ENCODE data around the gene SYCP2L. TPM values are rescaled to one million over a fixed set of nuclear protein-coding genes. Genes with fewer than 3 reads are reported as not detected.
"Not testable (repeated sequence)": the region's sequence is repeated elsewhere in the genome, so short reads cannot be mapped to it uniquely, and the experiment has no call there.

Gene SYCP2L
- total RNA-seq, 1 experiment from 2014 or later: 2.9 TPM

DNA sequence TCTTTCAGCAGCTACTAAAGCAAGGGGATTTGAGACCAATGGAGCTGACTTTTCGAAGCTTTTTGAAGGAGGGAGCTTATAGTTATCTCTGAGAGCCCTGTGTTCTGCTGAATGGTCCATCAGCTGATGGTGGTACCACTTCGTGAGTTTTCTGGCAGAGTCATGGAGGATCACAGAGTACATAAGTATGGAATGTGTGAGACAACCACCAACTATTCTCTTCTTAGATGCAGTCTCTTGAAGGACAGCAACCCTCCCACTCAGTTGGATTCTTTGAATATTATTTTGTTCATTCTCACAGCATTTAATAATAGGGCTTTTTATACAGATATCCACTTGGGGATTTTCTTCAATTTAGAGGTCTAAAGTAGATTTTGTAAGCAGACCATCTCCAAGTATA is 81.9 kb downstream of the SYCP2L start:
- Histone ChIP-seq H3K4me3 (no peak overlapping the region), H3K9me3 (peaks cover 15% of the 10 kb centered on the region)

DNA sequence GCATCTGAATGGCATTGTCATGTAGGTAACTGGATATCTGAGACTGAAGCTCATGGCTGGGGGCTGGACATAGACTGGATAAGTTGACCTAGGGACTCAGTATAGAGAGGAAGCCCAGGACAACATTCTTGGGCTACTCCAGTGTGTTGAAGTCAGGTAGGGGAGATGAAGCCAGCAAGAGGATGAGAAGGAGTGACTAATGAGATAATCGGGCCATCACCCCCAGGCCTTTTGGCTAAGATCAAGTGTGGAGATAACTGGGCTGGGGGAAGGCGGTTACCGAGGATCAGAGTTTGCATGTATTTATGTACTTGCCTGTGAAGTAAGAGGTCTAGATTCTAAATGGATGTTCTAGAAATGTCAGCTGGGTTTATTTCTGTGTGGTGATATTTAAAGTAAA is 83.9 kb downstream of the SYCP2L start:
- H3K27me3 ChIP-seq: no peaks in the 10 kb centered on the region

More for the DNA sequence above, 81.9 kb downstream of the SYCP2L start:
- Histone ChIP-seq H3K36me3 (no peaks in the 10 kb centered on the region; the same call in 1 of the 2 replicates), H3K27me3 (no peaks in the 10 kb centered on the region)
- peak; percentile 14 for DNase-seq

DNA sequence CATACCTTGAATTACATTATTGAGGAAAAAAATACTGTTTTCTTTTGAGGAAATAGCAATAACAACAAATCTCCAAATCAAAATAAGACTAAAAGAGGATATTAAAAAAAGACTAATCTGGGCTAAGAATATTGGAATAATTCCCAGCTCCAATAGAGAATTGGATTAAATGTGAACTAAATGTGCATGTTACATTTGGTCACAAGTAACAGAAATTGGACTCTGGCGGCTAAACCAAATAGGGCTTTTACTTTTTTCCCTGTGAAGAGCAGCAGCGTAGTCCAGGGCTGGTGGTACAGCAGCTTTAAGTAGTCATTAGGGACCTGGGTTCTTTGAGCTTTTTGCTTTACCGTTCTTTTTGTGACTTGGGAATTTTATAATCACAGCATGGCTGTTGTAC is 85.3 kb downstream of the SYCP2L start:
- no peak for DNase-seq
- no peaks in the 10 kb centered on the region for H3K27me3 ChIP-seq
- H3K9me3 ChIP-seq: no peaks in the 10 kb centered on the region
- no peak overlapping the region for H3K4me3 ChIP-seq
- no peaks in the 10 kb centered on the region for H3K36me3 ChIP-seq

More for the DNA sequence above, 83.9 kb downstream of the SYCP2L start:
- no peak for DNase-seq
- Histone ChIP-seq H3K36me3 (no peaks in the 10 kb centered on the region), H3K9me3 (peaks cover 11% of the 10 kb centered on the region), H3K4me3 (no peak overlapping the region)

DNA sequence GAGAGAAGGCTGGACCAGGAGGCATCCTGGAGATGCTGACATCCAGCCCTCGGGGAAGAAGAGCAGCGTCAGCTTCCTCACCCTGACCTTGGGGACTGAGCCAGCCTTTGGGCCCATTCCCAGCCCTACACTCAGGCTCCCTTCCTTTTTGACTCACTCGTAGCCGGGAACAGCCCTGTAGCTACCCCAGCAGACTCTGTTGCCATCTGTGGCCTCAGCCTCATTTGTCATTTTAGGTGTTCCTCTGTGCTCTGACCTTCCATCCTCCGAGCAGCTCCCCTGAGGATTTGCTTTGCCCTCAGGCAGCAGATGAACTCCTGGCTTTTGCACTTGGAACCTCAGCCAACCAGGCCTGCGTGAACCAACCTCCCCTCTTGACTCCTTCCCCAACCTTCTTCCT is 89.7 kb downstream of the SYCP2L start:
- Histone ChIP-seq H3K4me3 (no peak overlapping the region), H3K9me3 (no peaks in the 10 kb centered on the region), H3K27me3 (no peaks in the 10 kb centered on the region), H3K36me3 (no peaks in the 10 kb centered on the region; the same call in 1 of the 2 replicates)
- peak; percentile 68 for DNase-seq

DNA sequence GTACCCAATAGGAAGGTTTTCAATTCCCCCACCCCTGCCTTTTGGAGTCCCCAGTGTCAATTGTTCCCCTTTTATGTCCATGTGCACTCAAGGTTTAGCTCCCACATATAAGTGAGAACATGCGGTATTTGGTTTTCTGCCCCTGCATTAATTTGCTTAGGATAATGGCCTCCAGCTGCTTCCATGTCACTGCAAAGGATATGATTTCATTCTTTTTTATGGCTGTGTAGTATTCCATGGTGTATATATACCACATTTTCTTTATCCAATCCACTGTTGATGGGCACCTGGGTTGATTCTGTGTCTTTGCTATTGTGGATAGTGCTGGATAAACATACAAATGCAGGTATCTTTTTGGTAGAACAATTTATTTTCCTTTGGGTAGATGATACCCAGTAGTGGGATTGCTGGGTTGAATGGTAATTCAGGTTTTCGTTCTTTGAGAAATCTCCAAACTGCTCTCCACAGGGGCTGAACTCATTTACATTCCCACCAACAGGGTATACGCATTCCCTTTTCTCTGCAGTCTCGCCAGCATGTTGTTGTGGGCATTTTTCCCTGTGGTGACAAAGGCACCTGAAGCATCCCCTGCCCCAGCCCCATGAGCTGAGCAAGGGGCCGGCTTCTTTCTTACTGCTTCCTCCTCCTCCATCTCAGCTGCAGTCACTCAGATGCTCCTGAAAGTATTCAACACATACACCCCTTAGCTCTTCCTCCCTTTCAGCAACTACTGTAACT is 90.5 kb downstream of the SYCP2L start:
- DNase-seq: no peak
- no peaks in the 10 kb centered on the region; the same call in none of the 2 replicates for H3K36me3 ChIP-seq
- no peak overlapping the region for H3K4me3 ChIP-seq
- H3K27me3 ChIP-seq: no peaks in the 10 kb centered on the region
- no peaks in the 10 kb centered on the region for H3K9me3 ChIP-seq

DNA sequence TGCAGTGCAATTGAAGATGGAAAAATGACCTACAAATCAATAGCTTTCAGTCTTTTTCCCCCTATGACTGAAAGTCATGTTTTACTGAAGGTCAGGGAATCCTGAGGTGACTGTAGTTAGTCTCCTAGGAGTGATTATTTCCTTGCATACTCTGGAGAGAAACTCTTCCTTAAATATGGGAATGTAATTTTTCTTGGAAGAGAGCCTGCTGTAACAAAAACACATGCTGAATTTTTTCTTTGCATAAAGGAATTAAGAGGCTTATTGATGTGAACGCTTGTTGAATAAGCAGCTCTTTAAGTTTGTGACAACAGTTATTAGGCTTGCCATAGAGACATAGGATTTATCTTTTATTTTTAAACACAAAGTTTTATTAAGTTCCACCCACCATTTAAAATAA is 92.8 kb downstream of the SYCP2L start:
- no peak overlapping the region for H3K4me3 ChIP-seq
- H3K36me3 ChIP-seq: peaks cover 3% of the 10 kb centered on the region
- H3K9me3 ChIP-seq: no peaks in the 10 kb centered on the region
- DNase-seq: no peak
- H3K27me3 ChIP-seq: no peaks in the 10 kb centered on the region

DNA sequence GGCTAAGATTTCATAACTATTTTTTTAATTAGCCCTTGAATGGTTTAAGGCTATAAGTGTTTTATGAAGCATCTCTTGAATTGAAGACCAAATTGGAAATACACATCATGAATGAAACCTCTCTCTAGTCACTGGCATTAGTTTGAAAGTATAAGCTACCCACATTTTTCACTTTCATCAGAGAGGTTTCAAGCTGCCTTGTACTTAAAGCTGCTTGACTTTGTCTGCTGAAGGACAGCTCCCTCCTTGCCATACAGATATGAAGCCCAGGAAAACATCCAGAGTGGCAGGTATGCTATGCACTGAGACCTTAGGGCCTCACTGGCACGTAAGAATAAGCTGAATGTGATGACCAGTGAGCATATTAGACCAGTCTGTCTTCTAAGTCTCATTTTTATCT is 94.6 kb downstream of the SYCP2L start:
- no peak for DNase-seq
- Histone ChIP-seq H3K36me3 (peaks cover 3% of the 10 kb centered on the region), H3K9me3 (no peaks in the 10 kb centered on the region; the same call in 1 of the 2 replicates)

DNA sequence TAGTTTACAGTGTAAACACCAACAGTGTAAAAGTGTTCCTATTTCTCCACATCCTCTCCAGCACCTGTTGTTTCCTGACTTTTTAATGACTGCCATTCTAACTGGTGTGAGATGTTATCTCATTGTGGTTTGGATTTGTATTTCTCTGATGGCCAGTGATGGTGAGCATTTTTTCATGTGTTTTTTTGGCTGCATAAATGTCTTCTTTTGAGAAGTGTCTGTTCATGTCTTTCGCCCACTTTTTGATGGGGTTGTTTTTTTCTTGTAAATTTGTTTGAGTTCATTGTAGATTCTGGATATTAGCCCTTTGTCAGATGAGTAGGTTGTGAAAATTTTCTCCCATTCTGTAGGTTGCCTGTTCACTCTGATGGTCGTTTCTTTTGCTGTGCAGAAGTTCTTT is 98.1 kb downstream of the SYCP2L start:
- not testable (repeated sequence) for DNase-seq, H3K9me3 ChIP-seq, H3K4me3 ChIP-seq, H3K27me3 ChIP-seq
- peaks cover 34% of the 10 kb centered on the region for H3K36me3 ChIP-seq

More for the DNA sequence above, 94.6 kb downstream of the SYCP2L start:
- Histone ChIP-seq H3K4me3 (no peak overlapping the region), H3K27me3 (no peaks in the 10 kb centered on the region)

DNA sequence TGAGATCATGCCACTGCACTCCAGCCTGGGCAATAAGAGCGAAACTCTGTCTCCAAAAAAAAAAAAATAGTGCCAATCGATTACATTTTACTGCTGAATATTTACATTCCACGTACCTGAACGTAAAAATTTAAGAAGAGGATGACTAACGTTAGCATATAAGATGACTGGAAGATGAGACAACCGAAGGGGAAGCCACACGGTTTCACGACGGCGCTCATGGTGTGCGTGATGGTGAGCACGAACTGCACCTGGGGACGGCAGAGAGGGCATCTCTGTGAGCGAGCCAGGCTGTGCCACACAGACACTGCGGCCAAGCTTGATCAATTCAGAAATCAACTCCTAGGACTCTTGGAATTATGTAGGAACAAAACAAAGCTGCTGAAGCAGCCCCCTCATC is 102.7 kb downstream of the SYCP2L start:
- DNase-seq: no peak
- H3K4me3 ChIP-seq: no peak overlapping the region

DNA sequence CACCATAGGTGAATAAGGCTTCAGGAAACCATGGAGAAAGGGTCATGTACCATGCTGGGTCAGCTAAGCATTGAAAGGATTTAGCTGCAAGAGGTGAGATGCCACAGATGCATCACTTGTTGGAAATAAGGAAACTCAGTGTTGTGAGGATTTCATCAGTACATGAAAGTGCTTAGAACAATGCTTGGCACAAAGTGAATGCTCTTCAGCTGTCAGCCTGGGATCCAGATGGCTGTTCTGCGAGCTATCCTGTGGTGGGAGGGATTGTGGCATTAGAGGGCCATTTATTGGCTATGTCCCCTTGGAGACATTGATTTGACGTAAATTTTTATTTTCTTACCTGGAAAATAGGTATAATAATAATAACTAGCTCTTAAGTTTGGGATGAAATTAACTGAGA is 104.3 kb downstream of the SYCP2L start:
- H3K9me3 ChIP-seq: no peaks in the 10 kb centered on the region; the same call in 1 of the 2 replicates
- H3K4me3 ChIP-seq: no peak overlapping the region
- no peak for DNase-seq
- H3K36me3 ChIP-seq: peaks cover 53% of the 10 kb centered on the region
- no peaks in the 10 kb centered on the region for H3K27me3 ChIP-seq

More for the DNA sequence above, 102.7 kb downstream of the SYCP2L start:
- Histone ChIP-seq H3K27me3 (no peaks in the 10 kb centered on the region), H3K9me3 (no peaks in the 10 kb centered on the region; the same call in 1 of the 2 replicates), H3K36me3 (peaks cover 41% of the 10 kb centered on the region)

DNA sequence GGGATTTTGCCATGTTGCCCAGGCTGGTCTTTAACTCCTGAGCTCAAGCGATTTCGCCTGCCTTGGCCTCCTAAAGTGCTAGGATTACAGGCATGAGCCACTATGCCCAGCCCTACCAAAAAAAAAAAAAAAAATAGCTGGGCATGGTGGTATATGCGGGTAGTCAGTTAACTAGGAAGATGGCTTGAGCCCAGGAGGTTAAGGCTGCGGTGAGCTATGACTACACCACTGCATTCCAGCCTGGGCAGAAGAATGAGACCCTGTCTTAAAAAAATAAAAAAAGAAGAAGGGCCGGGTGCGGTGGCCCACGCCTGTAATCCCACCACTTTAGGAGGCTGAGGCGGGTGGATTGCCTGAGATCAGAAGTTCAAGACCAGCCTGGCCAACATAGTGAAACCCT is 107.0 kb downstream of the SYCP2L start:
- no peaks in the 10 kb centered on the region for H3K27me3 ChIP-seq
- no peak for DNase-seq
- peaks cover 52% of the 10 kb centered on the region for H3K36me3 ChIP-seq
- H3K4me3 ChIP-seq: no peak overlapping the region
- H3K9me3 ChIP-seq: no peaks in the 10 kb centered on the region

DNA sequence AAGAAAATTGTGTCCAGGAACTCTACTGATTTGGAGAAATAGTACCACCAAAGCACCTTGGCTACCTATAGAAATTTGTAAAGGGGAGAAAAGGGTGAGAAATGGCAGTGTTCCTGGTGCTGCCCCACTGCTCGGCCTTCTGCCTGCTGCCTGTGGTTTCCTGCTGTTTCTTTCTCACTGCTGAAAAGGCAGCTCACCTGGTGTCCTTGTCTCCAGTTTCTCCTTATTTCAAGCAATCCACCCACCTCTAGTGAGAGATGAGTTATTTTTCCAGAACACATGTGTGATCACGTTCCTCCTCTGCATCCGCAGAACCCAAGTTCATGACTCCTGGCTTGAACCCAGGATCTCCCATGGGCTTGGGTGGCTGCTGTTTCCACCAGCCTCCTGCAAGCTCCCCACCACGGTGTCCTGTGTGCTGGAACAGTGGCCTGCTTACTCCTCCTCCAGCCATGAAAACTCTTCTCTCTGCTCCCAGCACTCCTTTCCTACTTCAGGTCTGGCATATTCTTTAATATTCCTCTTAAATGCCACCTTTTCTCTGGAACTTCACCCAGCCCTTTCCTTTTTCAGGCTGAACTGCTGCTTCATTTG is 108.4 kb downstream of the SYCP2L start:
- DNase-seq: no peak
- H3K4me3 ChIP-seq: no peak overlapping the region
- H3K9me3 ChIP-seq: no peaks in the 10 kb centered on the region
- H3K36me3 ChIP-seq: peaks cover 47% of the 10 kb centered on the region
- H3K27me3 ChIP-seq: no peaks in the 10 kb centered on the region

DNA sequence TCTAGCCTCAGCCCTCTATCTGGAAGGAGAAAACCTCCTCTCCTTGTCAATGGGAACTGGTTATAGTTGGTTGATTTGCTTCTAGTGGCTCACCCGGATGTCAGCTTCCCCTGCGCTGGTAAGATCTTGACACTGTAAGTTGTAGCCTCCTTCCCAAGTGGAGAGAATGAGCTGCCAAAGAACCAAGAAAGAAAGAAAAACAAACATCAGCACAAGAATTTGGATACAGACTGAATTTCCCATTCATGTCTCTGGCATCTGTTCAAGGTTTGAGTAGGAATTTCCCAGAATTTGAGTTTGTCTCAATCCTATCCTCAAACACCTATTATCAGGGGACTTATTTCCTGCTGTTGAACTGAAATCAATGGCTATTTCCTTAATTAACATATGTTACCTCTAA is 113.1 kb downstream of the SYCP2L start:
- peak; percentile 59 for DNase-seq
- Histone ChIP-seq H3K9me3 (no peaks in the 10 kb centered on the region), H3K4me3 (no peak overlapping the region), H3K27me3 (no peaks in the 10 kb centered on the region), H3K36me3 (peaks cover 56% of the 10 kb centered on the region)

DNA sequence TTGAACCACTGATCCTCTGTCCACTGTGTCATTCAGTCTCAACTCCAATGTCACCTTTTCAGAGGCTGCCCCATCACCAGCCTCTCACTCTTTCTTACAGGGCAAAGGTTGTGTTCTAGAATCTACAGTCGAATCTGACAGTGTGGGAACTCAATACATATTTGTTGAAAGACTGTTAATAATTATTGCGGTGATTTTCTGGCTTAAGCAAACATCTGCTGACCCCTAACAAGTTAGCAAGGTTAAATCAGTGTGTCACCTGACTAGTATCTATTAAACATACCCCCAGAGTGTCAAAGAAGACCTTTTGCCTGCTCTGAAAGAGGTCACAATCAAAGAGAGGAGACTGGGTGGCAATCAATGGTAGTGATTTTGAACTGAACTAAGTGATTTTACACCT is 115.3 kb downstream of the SYCP2L start:
- Histone ChIP-seq H3K27me3 (no peaks in the 10 kb centered on the region), H3K9me3 (no peaks in the 10 kb centered on the region), H3K36me3 (peaks cover 49% of the 10 kb centered on the region), H3K4me3 (no peak overlapping the region)
- no peak for DNase-seq

DNA sequence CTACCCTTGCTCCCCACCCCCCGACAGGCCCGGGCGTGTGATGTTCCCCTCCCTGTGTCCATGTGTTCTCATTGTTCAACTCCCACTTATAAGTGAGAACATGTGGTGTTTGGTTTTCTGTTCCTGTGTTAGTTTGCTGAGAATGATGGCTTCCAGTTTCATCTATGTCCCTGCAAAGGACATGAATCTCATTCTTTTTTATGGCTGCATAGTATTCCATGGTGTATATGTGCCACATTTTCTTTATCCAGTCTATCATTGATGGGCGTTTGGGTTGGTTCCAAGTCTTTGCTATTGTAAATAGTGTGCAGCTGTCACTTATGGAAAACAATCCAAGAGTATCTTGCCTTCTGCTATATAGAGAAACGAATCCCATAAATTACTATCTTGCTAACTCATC is 116.4 kb downstream of the SYCP2L start:
- H3K4me3 ChIP-seq, H3K27me3 ChIP-seq, DNase-seq, H3K9me3 ChIP-seq: not testable (repeated sequence)
- H3K36me3 ChIP-seq: peaks cover 39% of the 10 kb centered on the region

DNA sequence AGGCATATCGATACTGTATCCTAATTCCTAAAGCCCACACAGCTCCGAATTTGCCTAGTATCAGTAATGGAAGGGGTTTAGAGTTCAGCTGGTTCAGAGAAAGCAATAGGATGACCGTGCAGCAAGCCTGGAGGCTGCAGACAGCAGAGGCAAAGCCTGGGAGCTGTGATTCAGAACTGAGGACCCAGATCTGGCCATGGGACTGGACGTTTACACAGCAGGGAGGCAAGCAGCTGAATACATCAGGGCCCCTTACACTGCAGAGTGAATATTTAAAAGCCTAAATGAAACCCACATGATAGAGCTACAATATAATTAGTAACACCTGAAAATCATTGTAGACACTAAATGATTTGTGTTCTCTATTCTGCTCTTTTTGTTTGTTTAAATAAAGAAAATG is 119.2 kb downstream of the SYCP2L start:
- peak; percentile 43 for DNase-seq
- no peaks in the 10 kb centered on the region for H3K9me3 ChIP-seq

DNA sequence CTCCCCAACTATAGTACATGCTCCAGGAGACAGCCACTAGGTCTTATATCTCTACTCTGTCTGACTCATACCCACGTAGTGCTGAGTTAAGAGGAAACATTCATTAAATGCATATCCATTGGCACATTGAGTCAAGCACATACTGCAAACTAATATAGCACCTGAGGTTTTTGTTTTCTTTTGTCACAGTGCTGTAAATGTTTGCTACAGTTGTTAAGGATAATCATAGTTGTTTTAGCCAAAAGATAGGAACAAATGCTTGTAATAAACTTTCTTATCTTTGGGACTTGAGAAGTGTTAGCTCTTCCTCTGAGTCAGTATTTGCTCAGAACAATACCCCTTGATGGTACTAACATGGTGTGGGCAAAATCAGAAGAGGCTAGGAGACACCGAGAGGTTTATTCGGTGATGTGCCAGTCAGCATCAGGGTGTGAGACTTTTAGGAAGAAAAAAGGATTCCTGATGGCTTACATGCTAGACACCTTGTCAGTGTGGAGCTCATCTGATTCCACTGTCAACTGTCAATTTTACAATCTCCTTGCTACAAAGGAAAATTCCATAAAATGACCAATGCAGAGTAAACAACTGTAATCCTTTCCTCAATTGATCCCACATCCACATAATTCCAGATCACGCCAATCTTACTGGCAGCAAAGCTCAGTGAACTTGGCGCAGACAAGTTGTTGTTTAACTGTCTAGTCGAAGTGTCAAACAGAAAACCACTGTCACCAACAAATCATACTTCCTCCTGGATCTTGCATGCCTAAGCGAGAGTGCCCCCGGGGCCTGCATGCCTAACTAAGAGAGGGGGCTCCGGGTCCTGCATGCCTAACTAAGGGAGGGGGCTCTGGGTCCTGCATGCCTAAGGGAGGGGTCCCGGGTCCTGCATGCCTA is 121.1 kb downstream of the SYCP2L start:
- peak; percentile 15 for DNase-seq
- Histone ChIP-seq H3K27me3 (no peaks in the 10 kb centered on the region), H3K4me3 (no peak overlapping the region), H3K36me3 (peaks cover 23% of the 10 kb centered on the region), H3K9me3 (no peaks in the 10 kb centered on the region)

More for the DNA sequence above, 119.2 kb downstream of the SYCP2L start:
- Histone ChIP-seq H3K4me3 (no peak overlapping the region), H3K36me3 (peaks cover 32% of the 10 kb centered on the region), H3K27me3 (no peaks in the 10 kb centered on the region)
